ENCODE data around the gene TOMM20L. TPM values are rescaled to one million over a fixed set of nuclear protein-coding genes. Genes with fewer than 3 reads are reported as not detected.

The TOMM20L gene
- polyA plus RNA-seq, 3 donors = 0.33 TPM; not detected in 2

DNA sequence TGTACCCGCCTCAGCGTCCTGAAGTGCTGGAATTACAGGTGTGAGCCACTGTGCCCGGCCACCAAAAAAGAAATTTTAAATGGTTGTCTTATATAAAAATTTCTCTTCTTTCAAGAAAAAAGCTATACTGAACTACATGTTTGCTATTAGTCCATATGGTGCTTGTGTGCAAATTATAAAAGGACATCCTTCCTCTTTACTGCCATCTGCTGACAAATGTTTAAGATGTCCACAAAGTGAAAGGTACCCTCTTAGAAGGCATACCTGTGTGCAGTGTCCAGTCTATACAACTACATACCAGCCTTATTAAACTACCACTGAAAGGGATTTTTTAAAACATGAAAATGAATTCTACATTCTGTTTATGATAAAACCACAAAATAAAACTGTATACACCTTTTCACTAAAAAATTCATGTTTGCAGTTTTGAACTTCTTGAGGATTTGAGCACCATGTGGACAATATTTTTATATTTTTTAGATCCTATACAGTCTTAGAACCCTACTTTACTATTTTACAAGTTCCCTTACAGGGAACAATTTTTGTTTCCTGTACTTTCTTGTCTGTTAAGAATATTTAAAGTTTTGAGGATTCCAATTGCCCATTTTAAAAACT is 32.8 kb upstream of the TOMM20L start:
- no peaks in the 10 kb centered on the region for H3K79me2 ChIP-seq (ENCODE audit: insufficient read depth, low read length)
- no CpG with 5 or more reads among the region's 3 CpGs for WGBS (ENCODE audit: insufficient coverage)
- DNase-seq = no peak
- H3K9me3 ChIP-seq (replicated peaks in 1 of 2; ENCODE audit: control insufficient read depth in 1 of 2, insufficient read depth in 1 of 2, low read length in 2 of 2) = no peaks in the 10 kb centered on the region
- intact Hi-C loops (cut with micrococcal nuclease) = no loop called here
- no peak overlapping the region for H3K4me3 Mint-ChIP-seq
- H3K36me3 ChIP-seq (replicated peaks in 1 of 2; ENCODE audit: control insufficient read depth in 1 of 2, insufficient read depth in 2 of 2, low read length in 2 of 2) = peaks cover 77 to 97% of the 10 kb centered on the region in 2 donors
- peaks cover 61 to 77% of the 10 kb centered on the region in 2 donors for H3K36me3 Mint-ChIP-seq
- no peak overlapping the region for H3K4me2 ChIP-seq (replicated peaks; ENCODE audit: extremely low read depth, low read length, poor library complexity, severe bottlenecking)
- no peaks in the 10 kb centered on the region for H3K27me3 ChIP-seq (ENCODE audit: control insufficient read depth in 2 of 2, insufficient read depth in 2 of 2, low read length in 2 of 2)
- no peaks in the 10 kb centered on the region for H3K27me3 Mint-ChIP-seq (ENCODE audit: low read depth in 3 of 3)
- H2AFZ ChIP-seq (ENCODE audit: insufficient read depth, low read depth, low read length, poor library complexity, severe bottlenecking) = no peak overlapping the region
- H3K27ac ChIP-seq (ENCODE audit: low read depth in 1 of 2, low read length in 2 of 2) = peak overlapping the region in 1 of 2 donors; percentile 18
- no peak overlapping the region for H3K4me3 ChIP-seq (replicated peaks in 1 of 3; ENCODE audit: low read depth in 2 of 3, low read length in 3 of 3)
- no peak overlapping the region for H3K9ac ChIP-seq (ENCODE audit: insufficient read depth, low read length, poor library complexity, severe bottlenecking)
- peaks cover 10% of the 10 kb centered on the region for H4K20me1 ChIP-seq (ENCODE audit: insufficient read depth, low read length)
- H3K4me1 Mint-ChIP-seq = peaks cover 8% of the 10 kb centered on the region
- TF ChIP-seq, protein P1, sequence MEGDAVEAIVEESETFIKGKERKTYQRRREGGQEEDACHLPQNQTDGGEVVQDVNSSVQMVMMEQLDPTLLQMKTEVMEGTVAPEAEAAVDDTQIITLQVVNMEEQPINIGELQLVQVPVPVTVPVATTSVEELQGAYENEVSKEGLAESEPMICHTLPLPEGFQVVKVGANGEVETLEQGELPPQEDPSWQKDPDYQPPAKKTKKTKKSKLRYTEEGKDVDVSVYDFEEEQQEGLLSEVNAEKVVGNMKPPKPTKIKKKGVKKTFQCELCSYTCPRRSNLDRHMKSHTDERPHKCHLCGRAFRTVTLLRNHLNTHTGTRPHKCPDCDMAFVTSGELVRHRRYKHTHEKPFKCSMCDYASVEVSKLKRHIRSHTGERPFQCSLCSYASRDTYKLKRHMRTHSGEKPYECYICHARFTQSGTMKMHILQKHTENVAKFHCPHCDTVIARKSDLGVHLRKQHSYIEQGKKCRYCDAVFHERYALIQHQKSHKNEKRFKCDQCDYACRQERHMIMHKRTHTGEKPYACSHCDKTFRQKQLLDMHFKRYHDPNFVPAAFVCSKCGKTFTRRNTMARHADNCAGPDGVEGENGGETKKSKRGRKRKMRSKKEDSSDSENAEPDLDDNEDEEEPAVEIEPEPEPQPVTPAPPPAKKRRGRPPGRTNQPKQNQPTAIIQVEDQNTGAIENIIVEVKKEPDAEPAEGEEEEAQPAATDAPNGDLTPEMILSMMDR (IDR thresholded peaks at IDR 0.05) = no peak
- peaks cover 0 to 4% of the 10 kb centered on the region in 2 donors for H3K4me1 ChIP-seq (ENCODE audit: control insufficient read depth in 1 of 2, insufficient read depth in 2 of 2, low read length in 2 of 2)
- H3K27ac Mint-ChIP-seq = no peak overlapping the region
- H3K9me3 Mint-ChIP-seq = no peaks in the 10 kb centered on the region

DNA sequence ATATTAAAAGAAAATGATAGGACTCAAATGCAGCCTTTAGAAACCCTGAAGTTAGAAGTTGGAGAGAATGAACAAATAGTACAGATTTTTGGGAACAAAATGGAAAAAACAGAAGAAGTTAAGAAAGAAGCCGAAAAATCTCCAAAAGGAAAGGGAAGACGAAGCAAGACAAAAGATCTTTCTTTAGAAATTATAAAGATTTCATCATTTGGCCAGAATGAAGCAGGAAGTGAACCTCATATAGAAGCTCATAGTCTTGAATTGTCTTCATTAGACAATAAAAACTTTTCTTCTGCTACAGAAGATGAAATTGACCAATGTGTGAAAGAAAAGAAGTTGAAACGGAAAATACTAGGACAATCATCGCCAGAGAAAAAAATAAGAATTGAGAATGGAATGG is 31.4 kb upstream of the TOMM20L start:
- H3K27ac ChIP-seq (ENCODE audit: low read depth in 1 of 2, low read length in 2 of 2) = peak overlapping the region in 1 of 2 donors; percentile 12
- no peaks in the 10 kb centered on the region for H3K9me3 ChIP-seq (replicated peaks in 1 of 2; ENCODE audit: control insufficient read depth in 1 of 2, insufficient read depth in 1 of 2, low read length in 2 of 2)
- intact Hi-C loops (cut with micrococcal nuclease) = no loop called here
- TF ChIP-seq, protein P1 (IDR thresholded peaks at IDR 0.05) = no peak
- H3K79me2 ChIP-seq (ENCODE audit: insufficient read depth, low read length) = no peaks in the 10 kb centered on the region
- DNase-seq = no peak
- Mint-ChIP-seq H3K9me3 (no peaks in the 10 kb centered on the region), H3K4me3 (no peak overlapping the region), H3K27ac (peak overlapping the region in 3 of 7 donors; percentile 17 to 26 (median 19)), H3K27me3 (ENCODE audit: low read depth in 3 of 3) (no peaks in the 10 kb centered on the region), H3K36me3 (peaks cover 67 to 79% of the 10 kb centered on the region in 2 donors), H3K4me1 (peaks cover 8% of the 10 kb centered on the region)
- no peak overlapping the region for H3K9ac ChIP-seq (ENCODE audit: insufficient read depth, low read length, poor library complexity, severe bottlenecking)
- no peak overlapping the region for H3K4me3 ChIP-seq (replicated peaks in 1 of 3; ENCODE audit: low read depth in 2 of 3, low read length in 3 of 3)
- 92% methylated on average over 2 of the region's 4 CpGs for WGBS (ENCODE audit: insufficient coverage)
- H3K36me3 ChIP-seq (replicated peaks in 1 of 2; ENCODE audit: control insufficient read depth in 1 of 2, insufficient read depth in 2 of 2, low read length in 2 of 2) = peaks cover 85 to 99% of the 10 kb centered on the region in 2 donors
- H3K27me3 ChIP-seq (ENCODE audit: control insufficient read depth in 2 of 2, insufficient read depth in 2 of 2, low read length in 2 of 2) = no peaks in the 10 kb centered on the region
- H3K4me1 ChIP-seq (ENCODE audit: control insufficient read depth in 1 of 2, insufficient read depth in 2 of 2, low read length in 2 of 2) = peaks cover 0 to 4% of the 10 kb centered on the region in 2 donors
- H3K4me2 ChIP-seq (replicated peaks; ENCODE audit: extremely low read depth, low read length, poor library complexity, severe bottlenecking) = no peak overlapping the region
- peaks cover 10% of the 10 kb centered on the region for H4K20me1 ChIP-seq (ENCODE audit: insufficient read depth, low read length)
- H2AFZ ChIP-seq (ENCODE audit: insufficient read depth, low read depth, low read length, poor library complexity, severe bottlenecking) = no peak overlapping the region

Data from CD14-positive monocyte (primary cell).